C4-2B (cell line): ENCODE data around the gene ZNF23.

Source experiments
- ZFX ChIP-seq: fragments of 450-650 bp; IDR thresholded peaks from 2 replicates; pipeline ENCODE4 v1.6.1; 2017
- TF ChIP-seq, protein P1 (sequence below): fragments of 450-650 bp; conservative IDR thresholded peaks from 2 replicates; pipeline ENCODE4 v1.5.1; 2017; ENCODE audit warnings: mild to moderate bottlenecking

DNA sequence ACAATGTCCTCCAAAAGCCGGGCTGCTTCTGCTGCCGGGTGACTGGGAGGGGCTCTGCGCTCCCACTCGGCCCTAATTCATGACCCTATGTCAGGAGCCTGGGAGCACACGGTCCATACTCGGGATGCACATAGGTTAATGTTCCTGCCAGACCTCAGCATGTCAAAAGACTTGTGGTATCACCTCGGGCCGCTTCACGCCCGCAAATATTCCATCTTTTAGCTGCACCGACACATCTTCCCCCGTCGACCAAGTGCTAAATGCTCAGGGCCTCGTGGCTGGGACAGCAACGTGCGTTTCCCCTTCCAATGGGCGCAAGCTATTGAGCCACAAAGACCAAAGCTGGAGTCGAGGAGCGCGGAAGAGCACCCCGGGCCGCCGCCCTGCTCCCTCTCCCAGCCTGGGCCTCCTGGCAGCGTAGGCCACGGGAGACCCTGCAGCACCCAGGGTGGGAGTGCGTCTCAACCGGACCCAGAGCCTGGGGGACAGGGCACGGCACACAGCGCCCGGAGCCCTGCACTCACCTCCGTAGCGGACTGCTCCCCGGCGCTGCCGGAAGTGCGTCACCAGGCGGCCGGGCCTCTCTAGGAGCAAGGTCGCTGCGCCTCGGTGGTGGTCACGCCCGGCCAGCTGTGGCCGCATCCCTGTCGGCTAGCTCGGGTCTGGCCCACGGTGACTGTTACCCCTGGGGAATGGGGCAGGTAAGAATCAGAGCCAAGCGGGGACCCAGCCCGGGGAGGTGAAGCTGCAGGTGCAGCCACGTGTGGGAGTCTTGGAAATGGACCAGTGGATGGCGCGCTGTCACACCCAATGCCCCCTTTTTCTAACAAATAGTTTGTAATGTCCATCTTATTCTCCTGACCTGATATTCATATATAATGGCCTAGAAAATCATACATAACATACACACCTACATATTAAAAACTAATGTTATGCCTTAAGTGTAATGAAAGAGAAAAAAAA is at the start of gene ZNF23:
- TF ChIP-seq, protein P1, sequence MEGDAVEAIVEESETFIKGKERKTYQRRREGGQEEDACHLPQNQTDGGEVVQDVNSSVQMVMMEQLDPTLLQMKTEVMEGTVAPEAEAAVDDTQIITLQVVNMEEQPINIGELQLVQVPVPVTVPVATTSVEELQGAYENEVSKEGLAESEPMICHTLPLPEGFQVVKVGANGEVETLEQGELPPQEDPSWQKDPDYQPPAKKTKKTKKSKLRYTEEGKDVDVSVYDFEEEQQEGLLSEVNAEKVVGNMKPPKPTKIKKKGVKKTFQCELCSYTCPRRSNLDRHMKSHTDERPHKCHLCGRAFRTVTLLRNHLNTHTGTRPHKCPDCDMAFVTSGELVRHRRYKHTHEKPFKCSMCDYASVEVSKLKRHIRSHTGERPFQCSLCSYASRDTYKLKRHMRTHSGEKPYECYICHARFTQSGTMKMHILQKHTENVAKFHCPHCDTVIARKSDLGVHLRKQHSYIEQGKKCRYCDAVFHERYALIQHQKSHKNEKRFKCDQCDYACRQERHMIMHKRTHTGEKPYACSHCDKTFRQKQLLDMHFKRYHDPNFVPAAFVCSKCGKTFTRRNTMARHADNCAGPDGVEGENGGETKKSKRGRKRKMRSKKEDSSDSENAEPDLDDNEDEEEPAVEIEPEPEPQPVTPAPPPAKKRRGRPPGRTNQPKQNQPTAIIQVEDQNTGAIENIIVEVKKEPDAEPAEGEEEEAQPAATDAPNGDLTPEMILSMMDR = no peak
- peak; percentile 23; the same call in 1 of the 2 replicates for TF ChIP-seq ZFX
